Measurements from ENCODE around the gene PMFBP1. TPM values are rescaled to one million over a fixed set of nuclear protein-coding genes. Genes with fewer than 3 reads are reported as not detected.

PMFBP1 gene
- total RNA-seq, result under 1 TPM; 0.09 to 0.15 TPM
- 0.13 TPM for polyA plus RNA-seq

GRCh38 chr16:72172105-72173034 lies at the start of gene PMFBP1:
Gene PMFBP1 (minus strand): TSS chr16:72172155. CDS start chr16:72171208, 947 bp downstream.
- H3K36me3 ChIP-seq (ENCODE audit: insufficient read depth, low read length), result no peaks in the 10 kb centered on the region
- Mint-ChIP-seq H3K36me3 (peaks cover 0 to 1% (median 0%) of the 10 kb centered on the region in 3 donors), H3K4me1 (peaks cover 0 to 3% (median 0%) of the 10 kb centered on the region in 3 donors), H3K4me3 (no peak within 1 kb of the TSS), H3K27ac (no peak within 1 kb of the TSS), H3K27me3 (peaks cover 0 to 5% of the 10 kb centered on the region in 2 donors), H3K9me3 (no peaks in the 10 kb centered on the region)
- H3K4me1 ChIP-seq (ENCODE audit: insufficient read depth, low read length), result no peaks in the 10 kb centered on the region
- H3K9me3 ChIP-seq (ENCODE audit: low read length), result no peaks in the 10 kb centered on the region
- DNase-seq, result no peak
- no peak within 1 kb of the TSS for H3K4me3 ChIP-seq (ENCODE audit: low read length)
- H3K27me3 ChIP-seq (ENCODE audit: insufficient read depth, low read length, poor library complexity, severe bottlenecking), result no peaks in the 10 kb centered on the region
- ChIA-PET POLR2A (no interaction called here), CTCF (no interaction called here)
- no peak within 1 kb of the TSS for H3K27ac ChIP-seq (ENCODE audit: low read depth, low read length)

GRCh38 chr16:72221630-72222024 lies 49.7 kb upstream of the PMFBP1 start:
- no peak for DNase-seq

GRCh38 chr16:72220875-72221629 lies 49.1 kb upstream of the PMFBP1 start:
- no peaks in the 10 kb centered on the region for H3K36me3 ChIP-seq (ENCODE audit: insufficient read depth, low read length)
- no peak overlapping the region for H3K4me3 ChIP-seq (ENCODE audit: low read length)
- CTCF ChIA-PET, result no interaction called here
- Mint-ChIP-seq H3K9me3 (no peaks in the 10 kb centered on the region), H3K36me3 (no peaks in the 10 kb centered on the region), H3K27me3 (peaks cover 0 to 3% of the 10 kb centered on the region in 2 donors), H3K4me1 (no peaks in the 10 kb centered on the region), H3K27ac (no peak overlapping the region), H3K4me3 (no peak overlapping the region)
- POLR2A ChIA-PET, result no interaction called here
- no peak for DNase-seq
- no peak overlapping the region for H3K27ac ChIP-seq (ENCODE audit: low read depth, low read length)
- no peaks in the 10 kb centered on the region for H3K27me3 ChIP-seq (ENCODE audit: insufficient read depth, low read length, poor library complexity, severe bottlenecking)
- H3K4me1 ChIP-seq (ENCODE audit: insufficient read depth, low read length), result no peaks in the 10 kb centered on the region
- H3K9me3 ChIP-seq (ENCODE audit: low read length), result no peaks in the 10 kb centered on the region

More at GRCh38 chr16:72221630-72222024, 49.7 kb upstream of the PMFBP1 start:
- H3K27ac ChIP-seq (ENCODE audit: low read depth, low read length), result no peak overlapping the region
- H3K27me3 Mint-ChIP-seq, result peaks cover 0 to 3% of the 10 kb centered on the region in 2 donors
- ChIA-PET POLR2A (no interaction called here), CTCF (no interaction called here)
- H3K27ac Mint-ChIP-seq, result no peak overlapping the region
- no peaks in the 10 kb centered on the region for H3K36me3 Mint-ChIP-seq
- no peaks in the 10 kb centered on the region for H3K36me3 ChIP-seq (ENCODE audit: insufficient read depth, low read length)
- no peaks in the 10 kb centered on the region for H3K4me1 Mint-ChIP-seq
- no peaks in the 10 kb centered on the region for H3K4me1 ChIP-seq (ENCODE audit: insufficient read depth, low read length)
- no peaks in the 10 kb centered on the region for H3K9me3 Mint-ChIP-seq
- no peak overlapping the region for H3K4me3 Mint-ChIP-seq
- H3K9me3 ChIP-seq (ENCODE audit: low read length), result no peaks in the 10 kb centered on the region
- H3K4me3 ChIP-seq (ENCODE audit: low read length), result no peak overlapping the region
- H3K27me3 ChIP-seq (ENCODE audit: insufficient read depth, low read length, poor library complexity, severe bottlenecking), result no peaks in the 10 kb centered on the region

GRCh38 chr16:72219282-72219681 lies 47.3 kb upstream of the PMFBP1 start:
- Histone ChIP-seq H3K4me1 (ENCODE audit: insufficient read depth, low read length) (no peaks in the 10 kb centered on the region), H3K27ac (ENCODE audit: low read depth, low read length) (no peak overlapping the region), H3K36me3 (ENCODE audit: insufficient read depth, low read length) (no peaks in the 10 kb centered on the region), H3K4me3 (ENCODE audit: low read length) (no peak overlapping the region), H3K27me3 (ENCODE audit: insufficient read depth, low read length, poor library complexity, severe bottlenecking) (no peaks in the 10 kb centered on the region), H3K9me3 (ENCODE audit: low read length) (no peaks in the 10 kb centered on the region)
- ChIA-PET CTCF (no interaction called here), POLR2A (no interaction called here)
- H3K36me3 Mint-ChIP-seq, result no peaks in the 10 kb centered on the region
- peaks cover 0 to 3% of the 10 kb centered on the region in 2 donors for H3K27me3 Mint-ChIP-seq
- peaks cover 4 to 10% (median 7%) of the 10 kb centered on the region in 5 donors for H3K9me3 Mint-ChIP-seq
- no peak for DNase-seq
- H3K27ac Mint-ChIP-seq, result no peak overlapping the region
- no peaks in the 10 kb centered on the region for H3K4me1 Mint-ChIP-seq
- no peak overlapping the region for H3K4me3 Mint-ChIP-seq

GRCh38 chr16:72216767-72217166 lies 44.8 kb upstream of the PMFBP1 start:
- no peak overlapping the region for H3K4me3 ChIP-seq (ENCODE audit: low read length)
- no peak overlapping the region for H3K27ac ChIP-seq (ENCODE audit: low read depth, low read length)
- DNase-seq, result no peak
- no peaks in the 10 kb centered on the region for H3K36me3 ChIP-seq (ENCODE audit: insufficient read depth, low read length)
- H3K9me3 Mint-ChIP-seq, result peaks cover 4 to 10% (median 7%) of the 10 kb centered on the region in 5 donors
- no peaks in the 10 kb centered on the region for H3K9me3 ChIP-seq (ENCODE audit: low read length)
- H3K27ac Mint-ChIP-seq, result no peak overlapping the region
- ChIA-PET CTCF (no interaction called here), POLR2A (no interaction called here)
- H3K4me1 ChIP-seq (ENCODE audit: insufficient read depth, low read length), result no peaks in the 10 kb centered on the region
- peaks cover 0 to 3% of the 10 kb centered on the region in 2 donors for H3K27me3 Mint-ChIP-seq
- no peaks in the 10 kb centered on the region for H3K4me1 Mint-ChIP-seq
- H3K4me3 Mint-ChIP-seq, result no peak overlapping the region
- no peaks in the 10 kb centered on the region for H3K36me3 Mint-ChIP-seq
- H3K27me3 ChIP-seq (ENCODE audit: insufficient read depth, low read length, poor library complexity, severe bottlenecking), result no peaks in the 10 kb centered on the region

- H3K9me3 Mint-ChIP-seq, result peaks cover 4 to 10% (median 7%) of the 10 kb centered on the region in 5 donors
- POLR2A ChIA-PET, result no interaction called here
- H3K27ac Mint-ChIP-seq, result no peak overlapping the region
Measured at GRCh38 chr16:72214821-72215220, 42.9 kb upstream of the PMFBP1 start.

GRCh38 chr16:72211110-72211509 lies 39.2 kb upstream of the PMFBP1 start:
- H3K9me3 Mint-ChIP-seq, result peaks cover 4 to 10% (median 7%) of the 10 kb centered on the region in 5 donors
- Histone ChIP-seq H3K9me3 (ENCODE audit: low read length) (no peaks in the 10 kb centered on the region), H3K36me3 (ENCODE audit: insufficient read depth, low read length) (no peaks in the 10 kb centered on the region), H3K27me3 (ENCODE audit: insufficient read depth, low read length, poor library complexity, severe bottlenecking) (no peaks in the 10 kb centered on the region), H3K4me1 (ENCODE audit: insufficient read depth, low read length) (no peaks in the 10 kb centered on the region), H3K27ac (ENCODE audit: low read depth, low read length) (no peak overlapping the region), H3K4me3 (ENCODE audit: low read length) (no peak overlapping the region)
- H3K4me3 Mint-ChIP-seq, result no peak overlapping the region
- CTCF ChIA-PET, result no interaction called here
- no peak overlapping the region for H3K27ac Mint-ChIP-seq
- DNase-seq, result no peak
- POLR2A ChIA-PET, result no interaction called here
- peaks cover 0 to 18% of the 10 kb centered on the region in 2 donors for H3K27me3 Mint-ChIP-seq
- H3K36me3 Mint-ChIP-seq, result no peaks in the 10 kb centered on the region
- no peaks in the 10 kb centered on the region for H3K4me1 Mint-ChIP-seq

More at GRCh38 chr16:72214821-72215220, 42.9 kb upstream of the PMFBP1 start:
- no peak overlapping the region for H3K4me3 ChIP-seq (ENCODE audit: low read length)
- no peak for DNase-seq
- no peaks in the 10 kb centered on the region for H3K4me1 ChIP-seq (ENCODE audit: insufficient read depth, low read length)
- no peaks in the 10 kb centered on the region for H3K36me3 ChIP-seq (ENCODE audit: insufficient read depth, low read length)
- Mint-ChIP-seq H3K4me1 (no peaks in the 10 kb centered on the region), H3K36me3 (no peaks in the 10 kb centered on the region), H3K27me3 (peaks cover 0 to 3% of the 10 kb centered on the region in 2 donors), H3K4me3 (no peak overlapping the region)
- no peak overlapping the region for H3K27ac ChIP-seq (ENCODE audit: low read depth, low read length)
- CTCF ChIA-PET, result no interaction called here
- H3K9me3 ChIP-seq (ENCODE audit: low read length), result no peaks in the 10 kb centered on the region
- no peaks in the 10 kb centered on the region for H3K27me3 ChIP-seq (ENCODE audit: insufficient read depth, low read length, poor library complexity, severe bottlenecking)

GRCh38 chr16:72210555-72210954 lies 38.6 kb upstream of the PMFBP1 start:
- H3K27me3 ChIP-seq (ENCODE audit: insufficient read depth, low read length, poor library complexity, severe bottlenecking), result no peaks in the 10 kb centered on the region
- no peaks in the 10 kb centered on the region for H3K4me1 ChIP-seq (ENCODE audit: insufficient read depth, low read length)
- ChIA-PET CTCF (no interaction called here), POLR2A (no interaction called here)
- no peak overlapping the region for H3K27ac ChIP-seq (ENCODE audit: low read depth, low read length)
- H3K4me1 Mint-ChIP-seq, result no peaks in the 10 kb centered on the region
- H3K27me3 Mint-ChIP-seq, result peaks cover 0 to 21% of the 10 kb centered on the region in 2 donors
- DNase-seq, result no peak
- no peak overlapping the region for H3K4me3 ChIP-seq (ENCODE audit: low read length)
- peaks cover 3 to 10% (median 7%) of the 10 kb centered on the region in 5 donors for H3K9me3 Mint-ChIP-seq
- H3K9me3 ChIP-seq (ENCODE audit: low read length), result no peaks in the 10 kb centered on the region
- H3K36me3 ChIP-seq (ENCODE audit: insufficient read depth, low read length), result no peaks in the 10 kb centered on the region
- H3K36me3 Mint-ChIP-seq, result no peaks in the 10 kb centered on the region
- no peak overlapping the region for H3K27ac Mint-ChIP-seq
- no peak overlapping the region for H3K4me3 Mint-ChIP-seq

Measured in CD8-positive, alpha-beta memory T cell (primary cell).